D721Med (cell line): Measurements from ENCODE around the gene NIP7.
"Not testable (repeated sequence)": the region's sequence is repeated elsewhere in the genome, so short reads cannot be mapped to it uniquely, and the experiment has no call there.

Source experiments
- DNase-seq: peaks from one replicate; pipeline ENCODE4 v3.0.0; 2011; ENCODE audit warnings: low spot score; ENCODE audit not compliant: insufficient read length
- FAIRE-seq: peaks from 2 replicates; lab custom pipeline; 2011; peaks lifted over from hg19 to GRCh38; lab: Jason Lieb, UNC
- TF ChIP-seq, protein P1 (sequence below): IDR thresholded peaks from 2 replicates; pipeline ENCODE4 v1.5.1; 2012; ENCODE audit warnings: mild to moderate bottlenecking, control low read depth; ENCODE audit not compliant: insufficient read depth; ENCODE audit errors: missing control alignments

NIP7 gene

DNA sequence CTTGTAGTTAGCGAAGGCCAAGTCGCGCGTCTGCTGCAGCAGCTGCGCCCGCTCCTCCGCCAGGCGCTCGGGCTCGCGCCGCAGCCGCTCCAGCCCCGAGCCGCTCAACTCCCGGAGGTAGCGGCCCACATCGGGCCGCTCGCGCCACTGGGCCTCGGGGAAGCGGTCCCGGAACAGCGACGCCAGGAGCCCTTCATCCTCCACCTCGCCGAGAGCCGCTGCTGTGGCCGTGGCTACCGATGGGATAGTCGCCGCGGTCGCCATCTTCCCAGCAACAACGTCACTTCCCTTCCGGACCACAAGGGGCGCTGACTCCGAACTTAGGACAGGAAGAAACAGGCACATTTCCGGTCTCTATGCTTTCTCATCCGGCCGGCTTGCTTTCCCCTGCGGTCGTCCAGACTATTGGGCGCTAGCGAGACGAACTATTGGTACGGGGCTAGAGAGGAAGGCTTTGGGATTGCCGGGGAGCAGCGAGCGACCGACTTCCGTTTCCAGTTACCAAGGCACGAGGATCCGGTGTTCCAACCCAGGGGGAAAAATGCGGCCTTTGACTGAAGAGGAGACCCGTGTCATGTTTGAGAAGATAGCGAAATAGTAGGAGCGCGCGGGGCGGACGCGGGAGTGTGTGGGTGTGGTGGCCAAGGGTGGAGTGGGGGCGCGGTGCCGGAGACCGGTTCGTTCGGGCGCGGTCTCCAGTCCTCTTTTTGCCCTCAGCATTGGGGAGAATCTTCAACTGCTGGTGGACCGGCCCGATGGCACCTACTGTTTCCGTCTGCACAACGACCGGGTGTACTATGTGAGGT lies at the start of gene NIP7, which contains the start of gene COG8:
TSS of gene NIP7 (plus strand) at position 484 of the 806 bp plus-strand sequence. CDS start at position 542, 58 bp downstream.
TSS of gene COG8 (minus strand) at position 276 of the 806 bp plus-strand sequence. CDS start at position 264, 12 bp downstream.
- DNase-seq (peak; percentile 45), FAIRE-seq (no peak)
- TF ChIP-seq, protein P1, sequence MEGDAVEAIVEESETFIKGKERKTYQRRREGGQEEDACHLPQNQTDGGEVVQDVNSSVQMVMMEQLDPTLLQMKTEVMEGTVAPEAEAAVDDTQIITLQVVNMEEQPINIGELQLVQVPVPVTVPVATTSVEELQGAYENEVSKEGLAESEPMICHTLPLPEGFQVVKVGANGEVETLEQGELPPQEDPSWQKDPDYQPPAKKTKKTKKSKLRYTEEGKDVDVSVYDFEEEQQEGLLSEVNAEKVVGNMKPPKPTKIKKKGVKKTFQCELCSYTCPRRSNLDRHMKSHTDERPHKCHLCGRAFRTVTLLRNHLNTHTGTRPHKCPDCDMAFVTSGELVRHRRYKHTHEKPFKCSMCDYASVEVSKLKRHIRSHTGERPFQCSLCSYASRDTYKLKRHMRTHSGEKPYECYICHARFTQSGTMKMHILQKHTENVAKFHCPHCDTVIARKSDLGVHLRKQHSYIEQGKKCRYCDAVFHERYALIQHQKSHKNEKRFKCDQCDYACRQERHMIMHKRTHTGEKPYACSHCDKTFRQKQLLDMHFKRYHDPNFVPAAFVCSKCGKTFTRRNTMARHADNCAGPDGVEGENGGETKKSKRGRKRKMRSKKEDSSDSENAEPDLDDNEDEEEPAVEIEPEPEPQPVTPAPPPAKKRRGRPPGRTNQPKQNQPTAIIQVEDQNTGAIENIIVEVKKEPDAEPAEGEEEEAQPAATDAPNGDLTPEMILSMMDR = peak; percentile 78

DNA sequence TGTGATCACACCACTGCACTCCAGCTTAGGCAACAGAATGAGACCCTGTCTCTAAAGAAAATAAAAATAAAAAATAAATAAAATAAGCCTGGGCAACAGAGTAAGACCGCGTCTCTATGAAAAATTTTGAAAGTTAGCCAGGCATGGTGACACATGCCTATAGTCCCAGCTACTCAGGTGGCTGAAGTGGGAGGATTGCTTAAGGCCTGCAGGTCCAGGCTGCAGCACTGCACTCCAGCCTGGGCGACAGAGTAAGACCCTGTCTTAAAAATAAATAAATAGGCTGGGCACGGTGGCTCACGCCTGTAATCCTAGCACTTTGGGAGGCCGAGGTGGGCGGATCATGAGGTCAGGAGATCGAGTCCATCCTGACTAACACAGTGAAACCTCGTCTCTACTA lies 47.9 kb upstream of the NIP7 start:
- not testable (repeated sequence) for DNase-seq, FAIRE-seq

DNA sequence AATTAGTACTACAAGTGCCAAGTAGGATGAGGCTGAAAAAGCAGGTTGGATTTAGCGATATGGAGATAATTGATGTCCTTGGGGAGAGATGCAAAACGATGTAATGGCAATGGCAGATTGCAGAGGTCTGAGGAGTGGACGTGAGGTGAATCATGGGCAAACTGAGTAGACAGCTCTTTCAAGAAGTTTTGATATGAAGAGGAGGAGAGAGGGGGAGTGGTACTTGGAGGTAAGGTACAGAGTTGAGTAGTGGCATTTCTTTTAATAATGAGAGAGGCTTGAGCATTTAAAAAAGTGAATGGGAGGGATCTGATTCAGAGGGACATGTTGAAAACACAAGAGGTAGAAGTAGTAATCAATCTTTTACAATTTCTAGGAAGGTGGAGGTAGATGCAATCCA lies 46.2 kb upstream of the NIP7 start:
- DNase-seq (no peak), FAIRE-seq (no peak)
- TF ChIP-seq, protein P1 = no peak

DNA sequence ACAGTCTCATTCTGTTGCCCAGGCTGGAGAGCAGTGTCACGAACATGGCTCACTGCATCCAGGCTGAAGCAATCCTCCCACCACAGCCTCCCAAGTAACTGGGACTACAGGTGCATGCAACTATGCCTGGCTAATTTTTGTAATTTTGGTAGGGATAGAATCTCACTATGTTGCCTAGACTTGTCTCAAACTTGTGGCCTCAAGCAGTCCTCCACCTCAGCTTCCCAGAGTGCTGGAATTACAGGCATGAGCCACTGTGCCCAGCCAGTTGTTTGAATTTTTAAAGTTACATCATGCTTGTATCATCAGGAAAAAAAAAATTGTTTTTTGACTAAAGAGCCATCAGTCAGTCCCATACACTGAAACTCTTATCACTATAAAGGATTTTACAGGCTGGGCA lies 45.5 kb upstream of the NIP7 start:
- no peak for DNase-seq
- FAIRE-seq = no peak
- TF ChIP-seq, protein P1 = no peak

DNA sequence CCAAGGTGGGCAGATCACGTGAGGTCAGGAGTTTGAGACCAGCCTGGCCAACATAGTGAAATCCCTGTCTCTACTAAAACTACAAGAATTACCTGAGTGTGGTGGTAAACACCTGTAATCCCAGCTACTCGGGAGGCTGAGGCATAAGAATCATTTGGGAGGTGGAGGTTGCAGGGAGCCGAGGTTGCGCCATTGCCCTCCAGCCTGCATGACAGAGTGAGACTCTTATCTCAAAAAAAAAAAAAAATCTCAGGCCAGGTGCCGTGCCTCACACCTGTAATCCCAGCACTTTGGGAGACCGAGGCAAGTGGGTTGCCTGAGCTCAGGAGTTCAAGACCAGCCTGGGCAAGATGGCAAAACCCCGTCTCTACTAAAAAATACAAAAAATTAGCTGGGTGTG lies 42.8 kb upstream of the NIP7 start:
- not testable (repeated sequence) for FAIRE-seq, DNase-seq

DNA sequence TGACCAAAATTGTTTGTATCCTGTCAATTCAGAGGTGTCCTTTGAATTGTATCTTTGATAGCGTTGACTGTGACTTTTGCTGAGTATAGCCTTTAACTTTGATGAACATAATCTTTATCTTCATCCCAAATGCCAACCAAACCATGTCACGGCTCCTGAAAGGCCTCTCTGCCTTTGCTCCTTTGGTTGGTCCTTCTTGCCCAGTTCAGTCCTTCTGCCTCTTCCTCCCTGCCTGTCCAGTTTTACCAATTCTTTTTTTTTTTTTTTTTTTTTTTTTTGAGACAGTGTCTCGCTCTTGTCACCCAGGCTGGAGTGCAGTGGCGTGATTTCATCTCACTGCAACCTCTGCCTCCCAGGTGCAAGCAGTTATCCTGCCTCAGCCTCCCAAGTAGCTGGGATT lies 41.3 kb upstream of the NIP7 start:
- no peak for FAIRE-seq
- no peak for DNase-seq
- TF ChIP-seq, protein P1 = no peak

DNA sequence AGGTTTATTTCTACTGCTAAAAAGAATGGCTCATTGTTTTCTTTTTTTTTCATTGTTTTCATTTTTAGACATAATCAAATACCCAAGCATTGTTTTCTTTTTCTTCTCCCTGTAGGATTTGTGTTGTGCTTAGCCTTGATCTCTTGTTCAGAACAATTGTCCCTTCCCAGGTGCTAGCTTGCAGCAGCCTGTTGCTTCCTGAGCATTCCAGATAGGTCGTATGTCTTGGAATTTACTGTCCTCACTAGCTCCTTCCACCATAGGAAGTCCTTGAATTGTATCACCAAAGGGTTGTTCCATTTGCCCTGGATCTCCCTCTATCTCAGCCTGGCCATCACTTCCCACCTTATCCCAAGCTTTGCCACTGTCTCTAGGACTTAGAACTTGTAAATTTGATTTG lies 38.4 kb upstream of the NIP7 start:
- TF ChIP-seq, protein P1 = no peak
- no peak for FAIRE-seq
- no peak for DNase-seq

DNA sequence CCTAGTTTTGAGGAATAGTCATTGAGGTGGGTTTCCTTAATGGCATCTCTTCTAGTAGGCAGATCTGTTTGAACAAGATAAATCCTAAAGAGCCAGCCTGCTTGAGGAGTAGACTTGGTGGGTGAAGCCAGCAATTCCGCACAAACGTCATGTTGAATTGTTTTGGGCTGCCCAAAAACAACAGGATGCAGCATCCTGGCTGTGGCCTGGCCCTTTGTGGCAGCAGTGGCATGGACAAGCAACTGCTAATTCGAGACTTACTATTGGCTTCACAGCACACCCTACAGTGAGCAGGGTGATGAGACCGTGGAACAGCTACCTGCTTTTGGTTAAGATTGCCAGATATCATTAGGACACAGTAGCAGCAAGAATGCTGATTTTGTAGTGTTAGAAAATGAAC lies 37.7 kb upstream of the NIP7 start:
- DNase-seq (no peak), FAIRE-seq (no peak)
- TF ChIP-seq, protein P1 = no peak
